Activated CD4-positive, alpha-beta T cell treated with anti-CD3 and anti-CD28 coated beads, Interleukin-2, amount 50 U/mL, for 4 hours (primary cell): Measurements from ENCODE around the gene PHRF1.
"Not testable (repeated sequence)": the region's sequence is repeated elsewhere in the genome, so short reads cannot be mapped to it uniquely, and the experiment has no call there.

Source experiments
- DNase-seq, 2 experiments: peaks; one replicate each; pipeline ENCODE4 v3.0.0-alpha.2; 2020

Gene PHRF1

DNA sequence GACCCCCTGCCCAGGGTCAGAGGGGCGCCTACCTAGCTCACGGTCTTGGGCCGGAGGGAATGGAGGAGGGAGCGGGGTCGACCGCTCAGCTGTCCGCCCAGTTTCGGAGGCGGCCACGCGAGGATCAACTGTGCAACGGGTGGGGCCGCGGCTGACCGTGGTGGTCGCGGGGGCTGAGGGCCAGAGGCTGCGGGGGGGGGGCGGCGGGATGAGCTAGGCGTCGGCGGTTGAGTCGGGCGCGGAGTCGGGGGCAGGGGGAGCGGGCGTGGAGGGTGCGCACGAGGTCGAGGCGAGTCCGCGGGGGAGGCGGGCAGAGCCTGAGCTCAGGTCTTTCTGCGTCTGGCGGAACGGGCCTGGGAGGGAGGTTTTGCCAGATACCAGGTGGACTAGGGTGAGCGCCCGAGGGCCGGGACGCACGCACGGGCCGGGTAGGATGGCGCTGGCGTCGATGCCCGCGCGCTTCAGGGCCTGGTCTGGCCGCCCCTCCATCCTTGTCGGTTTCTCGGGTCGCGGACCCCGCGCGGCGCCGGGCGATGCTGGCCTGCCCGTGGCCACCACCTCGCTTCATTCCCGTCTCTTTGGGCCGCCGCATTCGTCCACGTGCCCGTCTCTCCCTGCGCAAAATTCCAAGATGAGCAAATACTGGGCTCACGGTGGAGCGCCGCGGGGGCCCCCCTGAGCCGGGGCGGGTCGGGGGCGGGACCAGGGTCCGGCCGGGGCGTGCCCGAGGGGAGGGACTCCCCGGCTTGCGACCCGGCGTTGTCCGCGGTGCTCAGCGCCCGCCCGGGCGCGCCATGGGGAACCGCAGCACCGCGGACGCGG is 60.5 kb downstream of the PHRF1 start, which contains the start of gene DRD4:
Gene DRD4, plus strand, starts transcription at position 759 of the 822 bp plus-strand sequence. Its CDS starts 36 bp downstream, at position 795.
- DNase-seq: no peak

DNA sequence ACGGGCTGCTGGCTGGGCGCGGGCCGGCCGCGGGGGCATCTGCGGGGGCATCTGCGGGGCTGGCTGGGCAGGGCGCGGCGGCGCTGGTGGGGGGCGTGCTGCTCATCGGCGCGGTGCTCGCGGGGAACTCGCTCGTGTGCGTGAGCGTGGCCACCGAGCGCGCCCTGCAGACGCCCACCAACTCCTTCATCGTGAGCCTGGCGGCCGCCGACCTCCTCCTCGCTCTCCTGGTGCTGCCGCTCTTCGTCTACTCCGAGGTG is 61.0 kb downstream of the PHRF1 start:
- DNase-seq: no peak

DNA sequence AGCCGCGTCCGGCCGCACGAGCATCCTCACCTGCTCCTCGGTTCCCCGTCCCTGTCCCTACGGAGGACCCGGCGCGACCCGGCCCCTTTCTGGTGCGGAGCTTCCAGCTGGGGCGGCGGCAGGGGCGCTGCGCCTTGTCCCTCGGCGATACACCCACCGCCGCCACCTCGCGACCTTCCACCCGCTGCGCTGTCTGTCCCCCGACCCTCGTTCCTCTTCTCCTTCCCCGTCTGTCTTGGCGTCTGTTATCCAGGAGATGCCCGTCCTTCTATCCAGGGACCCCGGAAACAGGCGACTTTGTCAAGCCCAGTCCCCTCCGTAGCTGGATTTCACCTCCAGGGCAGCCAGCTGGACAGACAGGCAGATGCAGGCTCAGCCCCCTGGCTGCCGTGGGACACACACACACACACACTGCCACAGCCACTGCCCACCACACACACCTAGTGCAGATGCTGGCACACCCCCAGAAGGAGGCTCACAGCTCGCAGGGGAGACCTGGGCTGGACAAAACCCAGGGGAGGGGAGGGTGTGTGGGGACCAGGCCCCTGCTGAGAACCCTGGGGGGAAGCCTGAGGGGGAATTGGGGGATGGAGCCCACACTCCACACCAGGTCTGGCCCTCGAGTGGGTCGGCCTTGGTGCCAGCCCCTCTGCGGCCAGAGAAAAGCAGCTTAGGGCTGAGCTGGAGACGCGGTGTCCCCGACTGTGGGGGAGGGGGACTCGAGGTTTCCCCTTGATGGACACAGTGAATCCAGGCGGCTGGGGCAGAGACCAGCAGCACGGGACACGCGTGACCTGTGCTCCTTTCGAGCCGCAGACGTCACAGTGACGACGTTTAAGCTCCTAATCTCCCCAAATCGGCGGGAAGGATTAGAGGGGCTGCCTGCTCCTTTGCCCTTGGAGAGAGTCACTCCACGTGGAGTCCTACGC is 61.6 kb downstream of the PHRF1 start:
- no peak for DNase-seq

GRCh38 chr11:638631-639331 is 62.5 kb downstream of the PHRF1 start:
- DNase-seq: no peak

- no peak for DNase-seq
Observed at GRCh38 chr11:639332-639955, 63.2 kb downstream of the PHRF1 start.

DNA sequence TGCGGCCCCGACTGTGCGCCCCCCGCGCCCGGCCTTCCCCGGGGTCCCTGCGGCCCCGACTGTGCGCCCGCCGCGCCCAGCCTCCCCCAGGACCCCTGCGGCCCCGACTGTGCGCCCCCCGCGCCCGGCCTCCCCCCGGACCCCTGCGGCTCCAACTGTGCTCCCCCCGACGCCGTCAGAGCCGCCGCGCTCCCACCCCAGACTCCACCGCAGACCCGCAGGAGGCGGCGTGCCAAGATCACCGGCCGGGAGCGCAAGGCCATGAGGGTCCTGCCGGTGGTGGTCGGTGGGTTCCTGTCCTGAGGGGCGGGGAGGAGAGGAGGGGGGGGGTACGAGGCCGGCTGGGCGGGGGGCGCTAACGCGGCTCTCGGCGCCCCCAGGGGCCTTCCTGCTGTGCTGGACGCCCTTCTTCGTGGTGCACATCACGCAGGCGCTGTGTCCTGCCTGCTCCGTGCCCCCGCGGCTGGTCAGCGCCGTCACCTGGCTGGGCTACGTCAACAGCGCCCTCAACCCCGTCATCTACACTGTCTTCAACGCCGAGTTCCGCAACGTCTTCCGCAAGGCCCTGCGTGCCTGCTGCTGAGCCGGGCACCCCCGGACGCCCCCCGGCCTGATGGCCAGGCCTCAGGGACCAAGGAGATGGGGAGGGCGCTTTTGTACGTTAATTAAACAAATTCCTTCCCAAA is 63.9 kb downstream of the PHRF1 start:
- DNase-seq: no peak

DNA sequence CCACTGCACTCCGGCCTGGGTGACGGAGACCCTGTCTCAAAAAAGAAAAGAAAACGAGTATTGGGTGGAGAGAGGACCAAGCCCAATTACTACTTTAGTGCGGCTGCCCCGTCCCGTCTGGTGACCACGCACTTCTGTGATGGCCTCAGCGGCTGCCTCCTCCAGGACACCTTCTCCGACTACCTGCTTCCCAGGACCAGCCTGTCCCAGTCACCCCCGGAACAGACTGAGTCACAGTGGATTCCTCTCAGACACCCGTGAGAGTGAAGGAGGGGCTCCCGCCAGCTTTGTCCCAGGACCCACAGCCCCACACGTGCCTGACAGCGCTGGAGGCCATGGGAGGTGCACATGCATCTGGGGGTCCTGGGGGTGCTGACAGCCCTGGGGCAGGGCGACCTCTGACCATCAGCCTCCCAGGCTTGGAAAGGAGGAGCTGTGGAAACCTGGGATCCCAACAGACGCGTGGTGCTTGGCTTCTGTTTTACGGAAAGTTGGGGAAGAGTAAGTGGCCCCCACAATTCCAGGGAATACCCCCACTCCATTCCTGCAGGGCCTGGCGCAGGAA is 65.6 kb downstream of the PHRF1 start:
- no peak for DNase-seq

GRCh38 chr11:643366-643765 is 67.1 kb downstream of the PHRF1 start:
- no peak for DNase-seq

GRCh38 chr11:643849-644738 is 67.8 kb downstream of the PHRF1 start:
- no peak for DNase-seq

DNA sequence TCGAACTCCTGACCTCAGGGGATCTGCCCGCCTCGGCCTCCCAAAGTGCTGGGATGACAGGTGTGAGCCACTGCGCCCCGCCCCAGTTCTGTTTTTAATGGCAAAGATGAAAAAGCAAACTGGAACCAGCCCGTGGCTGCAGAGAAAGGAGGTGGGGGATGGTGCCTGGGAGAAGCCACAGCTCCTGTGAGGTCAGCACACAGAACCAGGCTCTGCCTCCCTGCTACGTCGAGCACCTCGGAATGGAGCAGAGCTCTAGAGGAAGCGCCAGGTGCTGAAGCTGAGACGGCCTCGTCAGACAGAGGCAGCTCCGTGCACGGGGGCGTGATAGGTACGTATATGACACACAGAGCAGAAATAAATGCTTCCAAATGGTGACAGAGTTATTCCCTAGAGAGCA is 69.3 kb downstream of the PHRF1 start:
- no peak for DNase-seq

DNA sequence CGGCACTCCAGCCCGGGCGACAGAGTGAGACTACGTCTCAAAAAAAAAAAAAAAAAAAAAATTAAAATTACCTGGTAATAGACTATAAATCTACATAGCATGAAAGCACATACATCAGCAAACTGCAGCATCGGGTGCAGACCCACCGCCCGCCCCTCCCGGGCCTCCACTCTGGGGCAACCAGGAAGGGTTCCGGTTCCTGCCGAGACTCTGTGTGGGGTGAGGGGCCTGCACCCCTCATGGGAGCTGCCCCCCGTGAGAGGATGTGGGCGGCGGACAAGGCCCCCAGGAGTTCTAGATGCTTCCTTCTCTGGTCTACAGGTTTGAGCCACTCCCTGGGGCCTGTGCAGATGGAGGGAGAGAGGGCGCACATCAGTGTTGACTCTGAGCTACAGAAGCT is 69.9 kb downstream of the PHRF1 start:
- DNase-seq: no peak

GRCh38 chr11:647672-648158 is 71.4 kb downstream of the PHRF1 start:
- DNase-seq: not testable (repeated sequence)

DNA sequence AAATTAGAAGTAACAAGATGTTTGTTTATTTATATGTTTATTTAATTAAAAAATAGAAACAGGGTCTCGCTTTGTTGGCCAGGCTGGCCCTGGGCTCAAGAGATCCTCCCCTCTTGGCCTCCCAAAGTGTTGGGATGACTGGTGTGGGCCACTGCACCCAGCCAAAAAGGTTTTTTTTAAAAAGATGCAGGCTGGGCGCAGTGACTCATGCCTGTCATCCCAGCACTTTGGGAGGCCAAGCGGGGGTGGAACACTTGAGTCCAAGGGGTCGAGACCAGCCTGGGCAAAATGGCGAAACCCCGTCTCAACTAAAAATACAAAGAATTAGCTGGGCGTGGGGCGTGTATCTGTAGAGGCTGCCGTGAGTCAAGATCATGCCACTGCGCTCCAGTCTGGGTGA is 74.2 kb downstream of the PHRF1 start:
- no peak for DNase-seq

GRCh38 chr11:653136-653535 is 76.9 kb downstream of the PHRF1 start:
- not testable (repeated sequence) for DNase-seq

DNA sequence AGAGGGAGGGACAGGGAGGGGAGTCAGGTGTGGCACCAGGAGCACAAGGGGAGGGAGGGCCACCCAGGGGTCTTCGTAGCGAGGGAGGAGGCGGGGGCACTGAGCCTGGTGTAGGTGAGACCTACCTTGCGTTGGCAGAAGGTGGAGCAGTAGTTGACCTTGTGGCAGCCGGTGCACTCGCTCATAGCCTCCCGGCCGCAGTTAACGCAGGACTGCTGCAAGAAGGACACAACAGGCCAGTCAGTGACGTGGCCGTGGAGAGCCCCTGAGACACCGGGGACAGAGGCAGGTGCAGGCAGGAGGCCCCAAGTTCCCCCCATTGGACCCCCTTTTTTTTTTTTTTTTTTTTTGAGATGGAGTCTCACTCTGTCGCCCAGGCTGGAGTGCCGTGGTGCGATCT is 77.6 kb downstream of the PHRF1 start:
- no peak for DNase-seq

DNA sequence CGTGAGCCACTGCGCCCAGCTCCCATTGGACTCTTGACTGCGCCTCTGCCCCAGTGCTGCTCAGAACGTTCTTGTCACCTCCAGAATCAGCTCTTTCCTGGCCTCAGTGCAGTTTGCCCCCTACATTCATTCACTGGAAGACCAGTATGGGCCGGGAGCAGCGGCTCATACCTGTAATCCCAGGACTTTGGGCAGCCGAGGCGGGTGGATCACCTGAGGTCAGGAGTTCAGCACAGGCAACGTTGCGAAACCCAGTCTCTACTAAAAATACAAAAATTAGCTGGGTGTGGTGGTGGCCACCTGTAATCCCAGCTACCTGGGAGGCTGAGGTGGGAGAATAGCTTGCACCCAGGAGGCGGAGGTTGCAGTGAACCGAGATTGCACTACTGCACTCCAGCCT is 78.2 kb downstream of the PHRF1 start:
- DNase-seq: not testable (repeated sequence)

- DNase-seq: no peak
Observed at GRCh38 chr11:655036-655726, 78.9 kb downstream of the PHRF1 start.

DNA sequence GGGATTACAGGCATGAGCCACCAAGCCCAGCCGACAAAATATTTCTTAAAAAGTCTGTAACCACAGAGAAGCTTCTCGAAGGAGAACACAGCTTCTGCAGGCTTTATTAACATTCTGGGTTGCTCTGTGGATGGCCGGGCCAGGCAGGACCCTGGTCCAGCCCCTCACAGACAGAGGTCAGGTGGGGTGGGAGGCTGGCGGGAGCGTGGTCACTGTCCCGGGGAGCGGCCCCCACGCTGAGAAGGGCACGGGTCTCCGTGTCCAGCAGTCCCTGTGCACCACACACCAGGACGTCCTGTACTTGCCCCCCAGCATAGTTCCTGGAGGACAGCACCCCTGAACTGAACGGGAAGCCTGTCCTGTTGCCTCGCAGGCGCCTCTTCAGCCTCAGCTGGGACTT is 80.2 kb downstream of the PHRF1 start:
- DNase-seq: no peak

GRCh38 chr11:656866-657265 is 80.6 kb downstream of the PHRF1 start:
- no peak for DNase-seq

DNA sequence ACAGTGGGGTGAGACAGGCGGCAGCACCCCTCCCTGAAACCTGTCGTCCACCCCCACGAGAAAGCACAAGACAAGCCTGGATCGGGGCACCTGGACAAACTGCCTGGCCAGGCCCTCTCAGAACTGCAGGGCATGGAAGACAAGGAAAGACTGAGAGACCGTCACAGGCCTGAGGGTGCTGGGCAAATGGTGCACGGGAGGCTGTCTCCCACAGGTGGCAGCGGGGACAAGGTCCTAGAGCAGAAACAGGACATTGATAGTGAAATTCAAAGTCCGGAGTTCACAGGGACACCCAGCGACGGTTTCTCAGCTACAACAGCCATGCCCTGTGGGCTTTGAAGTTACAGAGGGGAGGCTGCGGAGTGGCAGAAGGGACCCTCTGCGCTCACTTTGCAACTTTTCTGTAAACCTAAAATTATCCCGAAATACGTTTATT is 81.4 kb downstream of the PHRF1 start:
- no peak for DNase-seq
